ENCODE measurements around the gene TRIM46.

GRCh38 chr1:155218854-155219591 is 45.4 kb downstream of the TRIM46 start:
- TF ChIP-seq EZH2 (IDR thresholded peaks at IDR 0.05; ENCODE audit: insufficient read depth, poor library complexity, severe bottlenecking) (no peak), EZH2phosphoT487 (IDR thresholded peaks at IDR 0.05; ENCODE audit: insufficient read depth, low read depth) (no peak)

Measured in GM23248 (cell line).